ENCODE data around the gene PDE4D. TPM values are rescaled to one million over a fixed set of nuclear protein-coding genes. Genes with fewer than 3 reads are reported as not detected.
"Not testable (repeated sequence)": the region's sequence is repeated elsewhere in the genome, so short reads cannot be mapped to it uniquely, and the experiment has no call there.

PDE4D gene
- total and polyA plus RNA-seq, 2 donors (not counting 1 experiment from before 2014, with no cell fraction given): 14.9 to 171 TPM

DNA sequence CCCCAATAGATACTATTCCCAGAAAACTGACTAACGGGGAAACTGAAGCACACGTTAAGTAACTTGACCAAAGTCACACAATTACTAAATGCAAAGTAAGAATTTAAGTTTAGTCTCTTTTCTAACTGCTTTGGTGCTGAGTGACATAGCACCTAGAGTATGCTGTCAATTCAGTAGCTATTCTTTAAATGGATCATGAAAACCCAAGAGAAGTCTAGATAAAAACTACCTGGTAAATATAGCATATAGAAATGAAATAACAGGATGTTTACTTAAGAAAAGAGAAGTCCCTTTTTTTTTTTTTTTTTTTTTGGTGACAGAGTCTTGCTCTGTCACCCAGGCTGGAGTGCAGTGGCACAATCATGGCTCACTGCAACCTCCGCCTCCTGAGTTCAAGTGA, 129.2 kb downstream of the PDE4D start:
- CTCF ChIA-PET: interaction anchor here (0.6 to 2.2 kb wide), 3 partner anchors 9 to 55 kb away, joined by 3 to 9 read pairs (median 4); no protein-coding TSS in a partner anchor
- Mint-ChIP-seq H3K4me3 (peak overlapping the region; percentile 90), H3K27me3 (peaks cover 11% of the 10 kb centered on the region), H3K4me1 (peaks cover 53% of the 10 kb centered on the region), H3K9me3 (ENCODE audit: insufficient read depth) (no peaks in the 10 kb centered on the region), H3K27ac (peak overlapping the region; percentile 89)
- peaks cover 0 to 10% (median 4%) of the 10 kb centered on the region in 4 experiments for H3K27me3 ChIP-seq (replicated peaks in 1 of 4; ENCODE audit: control extremely low read depth in 1 of 4, control insufficient read depth in 3 of 4, insufficient read depth in 4 of 4, low read length in 3 of 4)
- ATAC-seq (ENCODE audit: low read depth) (peak; percentile 42), DNase-seq (peak; percentile 39)
- WGBS (ENCODE audit: insufficient coverage): 80% methylated on average over 1 of the region's 3 CpGs
- peak overlapping the region; percentile 74 for H3K4me2 ChIP-seq (replicated peaks; ENCODE audit: low read depth, low read length, poor library complexity, severe bottlenecking)
- H2AFZ ChIP-seq (ENCODE audit: insufficient read depth, low read depth, low read length, poor library complexity, severe bottlenecking): no peak overlapping the region
- H3K4me1 ChIP-seq (ENCODE audit: control insufficient read depth in 2 of 2, insufficient read depth in 2 of 2, low read length in 2 of 2): peaks cover 27 to 37% of the 10 kb centered on the region in 2 donors
- no peaks in the 10 kb centered on the region for H3K36me3 ChIP-seq (replicated peaks in 1 of 2; ENCODE audit: control extremely low read depth in 1 of 2, control insufficient read depth in 1 of 2, extremely low read depth in 1 of 2, insufficient read depth in 2 of 2, low read length in 1 of 2)
- H3K27ac ChIP-seq (ENCODE audit: low read length in 2 of 2): peak overlapping the region; percentile 68 to 71
- H3K4me3 ChIP-seq (ENCODE audit: control extremely low read depth in 1 of 5, extremely low read depth in 1 of 5, insufficient read depth in 1 of 5, low read depth in 2 of 5, low read length in 4 of 5): peak overlapping the region in 2 of 5 experiments; percentile 25 to 41
- H3K9me3 ChIP-seq (ENCODE audit: control extremely low read depth in 1 of 3, control insufficient read depth in 2 of 3, insufficient read depth in 1 of 3, low read length in 2 of 3): peaks cover 0 to 3% (median 0%) of the 10 kb centered on the region in 3 donors
- H3K9ac ChIP-seq (ENCODE audit: low read length): peak overlapping the region; percentile 45
- intact Hi-C loops (cut with micrococcal nuclease): loop anchor here (1.0 kb wide), 1 partner anchor 35 kb away; no protein-coding TSS in a partner anchor
- no peaks in the 10 kb centered on the region for H4K20me1 ChIP-seq (ENCODE audit: control insufficient read depth, insufficient read depth, low read length, poor library complexity, severe bottlenecking)
- TF ChIP-seq CTCF (IDR thresholded peaks at IDR 0.05) (no peak), EZH2 (IDR thresholded peaks at IDR 0.05; ENCODE audit: borderline replicate concordance, insufficient read depth, low read depth, low read length, poor library complexity, severe bottlenecking) (no peak)
- POLR2A ChIA-PET: interaction anchor here (0.7 kb wide), 4 partner anchors 10 to 65 kb away, joined by 4 to 8 read pairs (median 6); no protein-coding TSS in a partner anchor
- peaks cover 20% of the 10 kb centered on the region for H3K79me2 ChIP-seq (ENCODE audit: control insufficient read depth, insufficient read depth, low read length)

DNA sequence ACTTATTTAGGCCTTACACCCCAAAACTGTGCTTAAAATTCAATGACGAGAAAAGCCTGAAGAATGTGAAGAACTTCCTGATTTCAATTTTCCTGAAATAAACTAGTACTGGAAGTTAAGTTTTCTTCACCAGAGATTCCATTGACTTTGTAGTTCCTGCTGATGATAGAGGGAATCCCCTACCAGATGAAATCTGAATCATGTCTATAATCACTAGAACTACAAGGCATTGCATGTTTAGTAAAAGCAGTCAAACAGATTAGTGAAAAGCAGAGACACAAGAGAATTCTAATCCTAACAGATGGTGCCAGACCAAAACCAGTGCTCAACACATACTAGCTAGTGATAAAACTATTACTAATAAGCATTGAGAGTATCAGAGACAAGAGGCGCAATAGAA, 130.0 kb downstream of the PDE4D start:
- H3K36me3 ChIP-seq (replicated peaks in 1 of 2; ENCODE audit: control extremely low read depth in 1 of 2, control insufficient read depth in 1 of 2, extremely low read depth in 1 of 2, insufficient read depth in 2 of 2, low read length in 1 of 2): no peaks in the 10 kb centered on the region
- H3K9ac ChIP-seq (ENCODE audit: low read length): peak overlapping the region; percentile 45
- peak overlapping the region in 2 of 5 experiments; percentile 25 to 41 for H3K4me3 ChIP-seq (ENCODE audit: control extremely low read depth in 1 of 5, extremely low read depth in 1 of 5, insufficient read depth in 1 of 5, low read depth in 2 of 5, low read length in 4 of 5)
- DNase-seq: peak; percentile 13
- peak overlapping the region; percentile 89 for H3K27ac Mint-ChIP-seq
- no peaks in the 10 kb centered on the region for H4K20me1 ChIP-seq (ENCODE audit: control insufficient read depth, insufficient read depth, low read length, poor library complexity, severe bottlenecking)
- no peak overlapping the region for H2AFZ ChIP-seq (ENCODE audit: insufficient read depth, low read depth, low read length, poor library complexity, severe bottlenecking)
- TF ChIP-seq CTCF (IDR thresholded peaks at IDR 0.05) (no peak), EZH2 (IDR thresholded peaks at IDR 0.05; ENCODE audit: borderline replicate concordance, insufficient read depth, low read depth, low read length, poor library complexity, severe bottlenecking) (no peak)
- peak overlapping the region; percentile 68 to 71 for H3K27ac ChIP-seq (ENCODE audit: low read length in 2 of 2)
- peaks cover 22% of the 10 kb centered on the region for H3K79me2 ChIP-seq (ENCODE audit: control insufficient read depth, insufficient read depth, low read length)
- peak overlapping the region; percentile 74 for H3K4me2 ChIP-seq (replicated peaks; ENCODE audit: low read depth, low read length, poor library complexity, severe bottlenecking)
- peaks cover 0 to 7% (median 3%) of the 10 kb centered on the region in 4 experiments for H3K27me3 ChIP-seq (replicated peaks in 1 of 4; ENCODE audit: control extremely low read depth in 1 of 4, control insufficient read depth in 3 of 4, insufficient read depth in 4 of 4, low read length in 3 of 4)
- peaks cover 23 to 31% of the 10 kb centered on the region in 2 donors for H3K4me1 ChIP-seq (ENCODE audit: control insufficient read depth in 2 of 2, insufficient read depth in 2 of 2, low read length in 2 of 2)
- H3K9me3 Mint-ChIP-seq (ENCODE audit: insufficient read depth): no peaks in the 10 kb centered on the region
- no CpG with 5 or more reads among the region's 2 CpGs for WGBS (ENCODE audit: insufficient coverage)
- peaks cover 47% of the 10 kb centered on the region for H3K4me1 Mint-ChIP-seq
- peaks cover 3% of the 10 kb centered on the region for H3K27me3 Mint-ChIP-seq
- CTCF ChIA-PET: interaction anchor here (1.0 to 2.2 kb wide), 2 partner anchors 9 to 36 kb away, joined by 3 to 9 read pairs; no protein-coding TSS in a partner anchor
- intact Hi-C loops (cut with micrococcal nuclease): no loop called here
- no peak for ATAC-seq (ENCODE audit: low read depth)
- H3K4me3 Mint-ChIP-seq: peak overlapping the region; percentile 90
- H3K9me3 ChIP-seq (ENCODE audit: control extremely low read depth in 1 of 3, control insufficient read depth in 2 of 3, insufficient read depth in 1 of 3, low read length in 2 of 3): peaks cover 0 to 3% (median 0%) of the 10 kb centered on the region in 3 donors
- POLR2A ChIA-PET: no interaction called here

GRCh38 chr5:59762232-59762631, 131.3 kb downstream of the PDE4D start:
- H3K4me2 ChIP-seq (replicated peaks; ENCODE audit: low read depth, low read length, poor library complexity, severe bottlenecking); H3K9me3 ChIP-seq (ENCODE audit: control extremely low read depth in 1 of 3, control insufficient read depth in 2 of 3, insufficient read depth in 1 of 3, low read length in 2 of 3); ATAC-seq (ENCODE audit: low read depth); H3K27me3 Mint-ChIP-seq; H3K9ac ChIP-seq (ENCODE audit: low read length); H4K20me1 ChIP-seq (ENCODE audit: control insufficient read depth, insufficient read depth, low read length, poor library complexity, severe bottlenecking); H3K9me3 Mint-ChIP-seq (ENCODE audit: insufficient read depth); intact Hi-C loops (cut with micrococcal nuclease); H3K27me3 ChIP-seq (replicated peaks in 1 of 4; ENCODE audit: control extremely low read depth in 1 of 4, control insufficient read depth in 3 of 4, insufficient read depth in 4 of 4, low read length in 3 of 4); H3K27ac Mint-ChIP-seq; POLR2A ChIA-PET; H3K27ac ChIP-seq (ENCODE audit: low read length in 2 of 2); H3K36me3 ChIP-seq (replicated peaks in 1 of 2; ENCODE audit: control extremely low read depth in 1 of 2, control insufficient read depth in 1 of 2, extremely low read depth in 1 of 2, insufficient read depth in 2 of 2, low read length in 1 of 2); DNase-seq; H3K4me3 ChIP-seq (ENCODE audit: control extremely low read depth in 1 of 5, extremely low read depth in 1 of 5, insufficient read depth in 1 of 5, low read depth in 2 of 5, low read length in 4 of 5); H3K4me3 Mint-ChIP-seq; H2AFZ ChIP-seq (ENCODE audit: insufficient read depth, low read depth, low read length, poor library complexity, severe bottlenecking): not testable (repeated sequence)
- H3K79me2 ChIP-seq (ENCODE audit: control insufficient read depth, insufficient read depth, low read length): peaks cover 16% of the 10 kb centered on the region
- 100% methylated on average over 3 of the region's 5 CpGs for WGBS (ENCODE audit: insufficient coverage)
- CTCF ChIA-PET: interaction anchor here (1.1 kb wide), 1 partner anchor 26 kb away, joined by 3 read pairs; no protein-coding TSS in a partner anchor
- peaks cover 47% of the 10 kb centered on the region for H3K4me1 Mint-ChIP-seq
- H3K4me1 ChIP-seq (ENCODE audit: control insufficient read depth in 2 of 2, insufficient read depth in 2 of 2, low read length in 2 of 2): peaks cover 23 to 24% of the 10 kb centered on the region in 2 donors
